Endothelial cell of umbilical vein (primary cell): Measurements from ENCODE around the gene BHMT. TPM values are rescaled to one million over a fixed set of nuclear protein-coding genes. Genes with fewer than 3 reads are reported as not detected.

Source experiments
- BruUV-seq: library from RNA; stranded (reverse); fragments of 400-500 nt; replicated peaks from 2 replicates; lab custom pipeline; 2021; lab: Mats Ljungman, UMichigan
- CTCF ChIA-PET: fragments of 300-600, 350-600 bp; sonication (Branson Sonifier 250); formaldehyde crosslinking; loops from one replicate; lab custom pipeline; 2021; ENCODE audit warnings: antibody characterized with exemption, inconsistent platforms; lab: Charles Lee
- POLR2A ChIA-PET: fragments of 300-600, 350-600 bp; sonication (Branson Sonifier 250); formaldehyde crosslinking; loops from one replicate; lab custom pipeline; 2021; ENCODE audit warnings: antibody characterized with exemption, inconsistent platforms; lab: Charles Lee
- DNase-seq: peaks from one replicate; pipeline ENCODE4 v3.0.0-alpha.2; 2011; ENCODE audit warnings: low read depth, low spot score
- FAIRE-seq: peaks from 2 replicates; lab custom pipeline; 2011; peaks lifted over from hg19 to GRCh38; lab: Jason Lieb, UNC
- H2AFZ ChIP-seq: 2 replicates; pipeline ENCODE4 v1.6.0; 2012; ENCODE audit warnings: low read depth, low read length, control low read depth, inconsistent platforms
- H3K27ac ChIP-seq: 2 replicates; pipeline ENCODE4 v1.5.1; 2011; ENCODE audit warnings: low read depth, mild to moderate bottlenecking, control low read depth, low read length, moderate library complexity; ENCODE audit not compliant: insufficient read depth
- H3K27me3 ChIP-seq, 2 experiments: 2 replicates each; pipeline versions ENCODE4 v1.6.0 to v1.6.1; 2011; ENCODE audit warnings: low read length in 2 of 2, mixed read lengths in 1 of 2; ENCODE audit not compliant: control insufficient read depth in 2 of 2, insufficient read depth in 2 of 2
- H3K36me3 ChIP-seq, 2 experiments: 2 replicates in 1 of 2; 3 replicates in 1 of 2; pipeline ENCODE4 v1.5.1; 2011; ENCODE audit warnings: low read length in 2 of 2, mild to moderate bottlenecking in 1 of 2, moderate library complexity in 1 of 2; ENCODE audit not compliant: control insufficient read depth in 2 of 2, insufficient read depth in 2 of 2; ENCODE audit errors: extremely low read depth in 1 of 2
- H3K4me1 ChIP-seq: 3 replicates; pipeline ENCODE4 v1.5.1; 2011; ENCODE audit warnings: mild to moderate bottlenecking, low read length; ENCODE audit not compliant: control insufficient read depth, insufficient read depth; ENCODE audit errors: extremely low read depth
- H3K4me2 ChIP-seq: 2 replicates; pipeline ENCODE4 v1.6.1; 2011; ENCODE audit warnings: low read length, control low read depth, mixed read lengths; ENCODE audit not compliant: insufficient read depth
- H3K4me3 ChIP-seq, 3 experiments: fragments of 200-600 bp in 1 of 3; sonication (generic), shearing (Covaris generic) in 1 of 3; replicated peaks in 1 of 3; 2 replicates each; pipeline ENCODE4 v1.5.1; 2011 to 2016; ENCODE audit warnings: control low read depth in 3 of 3, low read length in 3 of 3, mild to moderate bottlenecking in 2 of 3, inconsistent platforms in 1 of 3, low read depth in 1 of 3, moderate library complexity in 1 of 3; ENCODE audit not compliant: insufficient read depth in 1 of 3
- H3K79me2 ChIP-seq: 2 replicates; pipeline ENCODE4 v1.6.0; 2012; ENCODE audit warnings: low read length, inconsistent platforms; ENCODE audit not compliant: control insufficient read depth, insufficient read depth
- H3K9ac ChIP-seq: replicated peaks from 2 replicates; pipeline ENCODE3; 2011; ENCODE audit warnings: low read length, control low read depth; ENCODE audit not compliant: insufficient read depth; ENCODE audit errors: extremely low read depth
- H3K9me1 ChIP-seq: replicated peaks from 3 replicates; pipeline ENCODE4 v1.6.0; 2011; ENCODE audit warnings: mild to moderate bottlenecking, low read length; ENCODE audit not compliant: control insufficient read depth, insufficient read depth; ENCODE audit errors: extremely low read depth
- H3K9me3 ChIP-seq: replicated peaks from 2 replicates; pipeline ENCODE4 v1.5.1; 2012; ENCODE audit warnings: low read length, inconsistent platforms; ENCODE audit not compliant: control insufficient read depth, insufficient read depth
- H4K20me1 ChIP-seq: replicated peaks from 2 replicates; pipeline ENCODE3; 2011; ENCODE audit warnings: mild to moderate bottlenecking, low read length; ENCODE audit not compliant: control insufficient read depth, insufficient read depth; ENCODE audit errors: extremely low read depth
- CTCF ChIP-seq, 2 donors: IDR thresholded peaks; 1 replicate in 1 of 2; 2 replicates in 1 of 2; pipeline ENCODE4 v1.5.1; 2011; ENCODE audit warnings: low read length in 2 of 2, mild to moderate bottlenecking in 2 of 2, moderate library complexity in 2 of 2, control low read depth in 1 of 2, inconsistent platforms in 1 of 2, low read depth in 1 of 2; ENCODE audit not compliant: insufficient read depth in 1 of 2; ENCODE audit errors: extremely low read depth in 1 of 2
- JUN ChIP-seq: IDR thresholded peaks from 2 replicates; pipeline ENCODE4 v1.6.1; 2011; ENCODE audit warnings: borderline replicate concordance, low read depth; ENCODE audit not compliant: insufficient read length, insufficient read depth
- MYC ChIP-seq: IDR thresholded peaks from one replicate; pipeline ENCODE4 v1.6.1; 2011; ENCODE audit warnings: mild to moderate bottlenecking, low read depth, low read length
- POLR2A ChIP-seq: IDR thresholded peaks from 2 replicates; pipeline ENCODE4 v1.6.1; 2012; ENCODE audit warnings: low read depth, mild to moderate bottlenecking, control low read depth, low read length
- dilution Hi-C: fragments of 300-500 bp; cut with MboI; formaldehyde crosslinking; loops from one replicate; pipeline ENCODE4 v1.15.0; 2019; ENCODE audit warnings: low sequenced_read_pairs; ENCODE audit not compliant: extremely low pct_ligation_motif_present
- intact Hi-C: fragments of 100-400 bp; cut with micrococcal nuclease; formaldehyde crosslinking; loops from one replicate; pipeline ENCODE4 v1.10.0; 2022
- polyA plus RNA-seq, 4 experiments: library from polyadenylated mRNA; depleted of rRNA in 3 of 4; stranded (reverse) in 3 of 4; unstranded in 1 of 4; fragments of >200 nt; gene quantifications; 2 replicates each; pipeline versions ENCODE4 v1.2.1 to v1.2.3, GENCODE V29; 2011 to 2012; ENCODE audit warnings: missing spikeins in 1 of 4
- total RNA-seq: library from RNA; stranded (reverse); gene quantifications from 2 replicates; pipeline ENCODE4 v1.2.3, GENCODE V29; 2021

BHMT gene
- total and polyA plus RNA-seq, 2 donors (not counting 3 experiments of a cell fraction or from before 2014, with no cell fraction given): not detected

GRCh38 chr5:79124607-79125006 lies 13.0 kb downstream of the BHMT start:
- H3K4me2 ChIP-seq: no peak overlapping the region
- ChIA-PET CTCF (interaction anchor here (0.7 kb wide), 2 partner anchors 8 to 9 kb away, joined by 3 read pairs; no protein-coding TSS in a partner anchor), POLR2A (no interaction called here)
- no peak overlapping the region for H2AFZ ChIP-seq
- H3K9ac ChIP-seq: no peak overlapping the region
- DNase-seq (no peak), FAIRE-seq (no peak)
- dilution Hi-C loops (no loop called here), intact Hi-C loops (no loop called here)
- no peaks in the 10 kb centered on the region for H4K20me1 ChIP-seq
- TF ChIP-seq CTCF (IDR thresholded peaks at IDR 0.05; ENCODE audit: extremely low read depth in 1 of 2, insufficient read depth in 1 of 2, low read depth in 1 of 2, low read length in 2 of 2) (no peak), MYC (no peak), JUN (no peak)
- no peak overlapping the region for H3K4me3 ChIP-seq
- no TSS peak for BruUV-seq
- no peaks in the 10 kb centered on the region for H3K4me1 ChIP-seq
- no peaks in the 10 kb centered on the region for H3K9me1 ChIP-seq
- no peaks in the 10 kb centered on the region for H3K27me3 ChIP-seq
- H3K79me2 ChIP-seq: no peaks in the 10 kb centered on the region
- H3K36me3 ChIP-seq: no peaks in the 10 kb centered on the region
- no peak overlapping the region for H3K27ac ChIP-seq
- no peaks in the 10 kb centered on the region for H3K9me3 ChIP-seq

DNA sequence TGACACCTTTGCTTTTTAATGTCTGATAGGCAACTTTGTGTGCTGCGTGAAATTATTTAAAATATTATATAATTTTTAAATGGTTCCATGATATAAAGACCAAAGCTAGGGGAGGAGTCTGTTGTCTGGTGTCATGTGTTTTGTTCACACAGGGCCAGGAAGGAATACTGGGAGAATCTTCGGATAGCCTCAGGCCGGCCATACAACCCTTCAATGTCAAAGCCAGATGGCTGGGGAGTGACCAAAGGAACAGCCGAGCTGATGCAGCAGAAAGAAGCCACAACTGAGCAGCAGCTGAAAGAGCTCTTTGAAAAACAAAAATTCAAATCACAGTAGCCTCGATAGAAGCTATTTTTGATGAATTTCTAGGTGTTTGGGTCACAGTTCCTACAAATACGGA lies 19.2 kb downstream of the BHMT start:
- Histone ChIP-seq H3K4me2 (no peak overlapping the region), H3K4me1 (peaks cover 11% of the 10 kb centered on the region), H3K27me3 (peaks cover 2 to 3% of the 10 kb centered on the region in 2 experiments), H4K20me1 (no peaks in the 10 kb centered on the region), H3K9me1 (no peaks in the 10 kb centered on the region), H3K79me2 (no peaks in the 10 kb centered on the region), H3K36me3 (no peaks in the 10 kb centered on the region), H3K4me3 (no peak overlapping the region), H2AFZ (no peak overlapping the region), H3K27ac (no peak overlapping the region), H3K9me3 (no peaks in the 10 kb centered on the region), H3K9ac (no peak overlapping the region)
- CTCF ChIA-PET: interaction anchor here (1.8 to 8.8 kb wide), 2 partner anchors 106 to 146 kb away, joined by 4 to 726 read pairs; partner anchors contain the start of gene ARSB
- FAIRE-seq: no peak
- POLR2A ChIA-PET: no interaction called here
- no peak for TF ChIP-seq POLR2A
- TF ChIP-seq MYC: no peak
- TF ChIP-seq JUN: no peak
- dilution Hi-C loops (no loop called here), intact Hi-C loops (loop anchor here (5.0 kb wide), 3 partner anchors 603 to 952 kb away; no protein-coding TSS in a partner anchor)
- no peak for DNase-seq
- no TSS peak for BruUV-seq
